ENCODE results near the gene TMEM52. TPM values are rescaled to one million over a fixed set of nuclear protein-coding genes. Genes with fewer than 3 reads are reported as not detected.

Gene TMEM52
- total RNA-seq, 1 donor from 2014 or later: not detected

DNA sequence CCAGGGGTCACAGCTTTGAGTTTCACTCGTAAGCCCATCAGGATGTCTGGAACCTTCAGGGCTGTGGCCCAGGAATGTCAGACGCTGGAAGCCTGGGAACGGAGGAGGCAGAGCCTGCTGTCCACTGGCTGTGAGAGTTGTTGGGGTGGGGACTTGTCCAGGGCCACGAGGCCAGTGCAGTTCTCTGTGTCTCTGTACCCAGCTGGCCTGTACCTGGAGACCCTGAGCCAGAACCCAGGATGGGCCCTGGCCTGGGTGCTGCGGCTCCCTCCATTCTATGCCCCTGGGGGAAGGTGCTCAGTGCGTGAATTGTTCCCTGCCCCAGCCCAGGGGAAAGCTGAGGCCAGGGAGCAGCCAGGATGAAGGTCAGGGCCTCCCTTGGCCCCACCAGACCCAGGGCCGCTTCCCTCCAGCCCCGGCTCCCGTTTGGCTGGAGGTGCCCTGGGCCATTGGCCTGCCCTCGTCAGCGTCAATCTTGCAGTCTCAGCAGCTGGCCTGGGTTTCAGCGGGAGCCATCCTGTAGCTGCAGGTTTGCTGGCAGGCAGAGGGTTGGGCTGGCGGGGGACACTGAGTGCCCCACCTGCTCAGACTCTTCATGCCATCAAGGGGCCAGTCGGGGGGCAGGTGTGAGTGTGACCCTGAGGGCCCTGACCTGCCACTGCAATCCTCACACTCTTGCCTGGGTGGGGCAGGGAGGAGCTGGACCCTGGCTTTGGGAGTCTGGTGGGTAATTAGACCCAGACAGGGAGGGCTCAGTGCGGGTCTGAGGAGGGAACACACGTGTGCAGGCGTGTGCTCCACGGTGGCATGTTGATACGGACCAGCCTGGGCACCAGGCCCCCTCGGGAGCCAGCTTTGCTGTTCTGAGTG is 4.7 kb downstream of the TMEM52 start:
- no peak overlapping the region for H3K27ac Mint-ChIP-seq (ENCODE audit: unreplicated experiment)
- H3K27me3 Mint-ChIP-seq (ENCODE audit: unreplicated experiment): no peaks in the 10 kb centered on the region
- no peaks in the 10 kb centered on the region for H3K36me3 Mint-ChIP-seq (ENCODE audit: unreplicated experiment)
- H3K4me1 Mint-ChIP-seq (ENCODE audit: unreplicated experiment): peaks cover 7% of the 10 kb centered on the region
- H3K4me3 Mint-ChIP-seq (ENCODE audit: unreplicated experiment): no peak overlapping the region
- H3K9me3 Mint-ChIP-seq (ENCODE audit: unreplicated experiment): no peaks in the 10 kb centered on the region
- peak; percentile 78 for DNase-seq (ENCODE audit: extremely low spot score, unreplicated experiment)
- TF ChIP-seq, protein P1, sequence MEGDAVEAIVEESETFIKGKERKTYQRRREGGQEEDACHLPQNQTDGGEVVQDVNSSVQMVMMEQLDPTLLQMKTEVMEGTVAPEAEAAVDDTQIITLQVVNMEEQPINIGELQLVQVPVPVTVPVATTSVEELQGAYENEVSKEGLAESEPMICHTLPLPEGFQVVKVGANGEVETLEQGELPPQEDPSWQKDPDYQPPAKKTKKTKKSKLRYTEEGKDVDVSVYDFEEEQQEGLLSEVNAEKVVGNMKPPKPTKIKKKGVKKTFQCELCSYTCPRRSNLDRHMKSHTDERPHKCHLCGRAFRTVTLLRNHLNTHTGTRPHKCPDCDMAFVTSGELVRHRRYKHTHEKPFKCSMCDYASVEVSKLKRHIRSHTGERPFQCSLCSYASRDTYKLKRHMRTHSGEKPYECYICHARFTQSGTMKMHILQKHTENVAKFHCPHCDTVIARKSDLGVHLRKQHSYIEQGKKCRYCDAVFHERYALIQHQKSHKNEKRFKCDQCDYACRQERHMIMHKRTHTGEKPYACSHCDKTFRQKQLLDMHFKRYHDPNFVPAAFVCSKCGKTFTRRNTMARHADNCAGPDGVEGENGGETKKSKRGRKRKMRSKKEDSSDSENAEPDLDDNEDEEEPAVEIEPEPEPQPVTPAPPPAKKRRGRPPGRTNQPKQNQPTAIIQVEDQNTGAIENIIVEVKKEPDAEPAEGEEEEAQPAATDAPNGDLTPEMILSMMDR (IDR thresholded peaks at IDR 0.05): no peak

GRCh38 chr1:1911350-1912041 is 7.6 kb downstream of the TMEM52 start:
- no peaks in the 10 kb centered on the region for H3K27me3 Mint-ChIP-seq (ENCODE audit: unreplicated experiment)
- no peaks in the 10 kb centered on the region for H3K36me3 Mint-ChIP-seq (ENCODE audit: unreplicated experiment)
- no peaks in the 10 kb centered on the region for H3K9me3 Mint-ChIP-seq (ENCODE audit: unreplicated experiment)
- H3K4me1 Mint-ChIP-seq (ENCODE audit: unreplicated experiment): peaks cover 24% of the 10 kb centered on the region
- no peak overlapping the region for H3K4me3 Mint-ChIP-seq (ENCODE audit: unreplicated experiment)
- H3K27ac Mint-ChIP-seq (ENCODE audit: unreplicated experiment): no peak overlapping the region
- no peak for DNase-seq (ENCODE audit: extremely low spot score, unreplicated experiment)
- TF ChIP-seq, protein P1 (IDR thresholded peaks at IDR 0.05): no peak

DNA sequence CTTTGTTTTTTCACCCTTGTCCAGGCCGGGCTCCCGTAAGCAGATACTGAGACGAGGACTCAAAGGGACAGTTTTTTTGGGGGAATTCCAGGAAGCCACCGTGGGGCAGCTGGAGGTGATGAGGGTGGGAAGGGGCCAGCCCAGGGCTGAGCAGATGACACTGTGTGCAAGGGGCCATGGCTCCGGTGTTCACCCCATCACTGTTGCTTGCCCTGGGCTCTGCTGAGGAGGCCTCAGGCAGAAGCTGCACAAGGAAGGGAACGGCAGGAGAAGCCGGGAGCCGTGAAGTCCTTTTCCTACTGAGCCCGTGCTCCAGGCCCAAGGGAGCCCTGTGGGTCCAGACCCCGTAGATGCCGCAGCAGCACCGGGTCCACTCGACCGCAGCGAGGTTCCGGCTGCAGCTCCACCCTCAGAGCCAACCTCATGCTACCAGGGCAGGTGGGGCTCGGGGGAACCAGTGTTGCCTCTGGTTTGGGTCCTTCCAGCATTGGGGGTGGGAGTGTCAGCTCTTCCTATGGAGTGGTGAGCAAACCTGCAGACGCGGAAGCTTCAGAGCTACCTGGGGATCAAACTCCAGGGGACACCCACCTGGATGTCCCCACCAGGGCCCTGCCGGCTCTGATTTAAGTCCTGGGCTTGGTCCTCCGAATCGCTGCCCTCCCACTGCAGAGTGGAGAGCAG is 8.3 kb downstream of the TMEM52 start:
- TF ChIP-seq, protein P1 (IDR thresholded peaks at IDR 0.05): no peak
- H3K27me3 Mint-ChIP-seq (ENCODE audit: unreplicated experiment): no peaks in the 10 kb centered on the region
- peak overlapping the region; percentile 81 for H3K4me3 Mint-ChIP-seq (ENCODE audit: unreplicated experiment)
- H3K4me1 Mint-ChIP-seq (ENCODE audit: unreplicated experiment): peaks cover 30% of the 10 kb centered on the region
- H3K9me3 Mint-ChIP-seq (ENCODE audit: unreplicated experiment): no peaks in the 10 kb centered on the region
- H3K36me3 Mint-ChIP-seq (ENCODE audit: unreplicated experiment): no peaks in the 10 kb centered on the region
- H3K27ac Mint-ChIP-seq (ENCODE audit: unreplicated experiment): peak overlapping the region; percentile 90
- DNase-seq (ENCODE audit: extremely low spot score, unreplicated experiment): no peak

GRCh38 chr1:1910033-1910465 is 9.0 kb downstream of the TMEM52 start:
- DNase-seq (ENCODE audit: extremely low spot score, unreplicated experiment): no peak
- Mint-ChIP-seq H3K27me3 (ENCODE audit: unreplicated experiment) (no peaks in the 10 kb centered on the region), H3K27ac (ENCODE audit: unreplicated experiment) (peak overlapping the region; percentile 90), H3K4me1 (ENCODE audit: unreplicated experiment) (peaks cover 30% of the 10 kb centered on the region), H3K9me3 (ENCODE audit: unreplicated experiment) (no peaks in the 10 kb centered on the region), H3K36me3 (ENCODE audit: unreplicated experiment) (no peaks in the 10 kb centered on the region), H3K4me3 (ENCODE audit: unreplicated experiment) (peak overlapping the region; percentile 81)
- TF ChIP-seq, protein P1 (IDR thresholded peaks at IDR 0.05): no peak

- Mint-ChIP-seq H3K36me3 (ENCODE audit: unreplicated experiment) (no peaks in the 10 kb centered on the region), H3K9me3 (ENCODE audit: unreplicated experiment) (no peaks in the 10 kb centered on the region), H3K4me3 (ENCODE audit: unreplicated experiment) (peak overlapping the region; percentile 69), H3K27me3 (ENCODE audit: unreplicated experiment) (no peaks in the 10 kb centered on the region), H3K4me1 (ENCODE audit: unreplicated experiment) (peaks cover 30% of the 10 kb centered on the region), H3K27ac (ENCODE audit: unreplicated experiment) (peak overlapping the region; percentile 73)
- TF ChIP-seq, protein P1 (IDR thresholded peaks at IDR 0.05): no peak
- DNase-seq (ENCODE audit: extremely low spot score, unreplicated experiment): no peak
These were observed 10.6 kb downstream of the TMEM52 start for GRCh38 chr1:1908506-1908791.

Measured in osteocyte (in vitro differentiated cells).